Colonic mucosa (tissue), 4 donors: ENCODE results near the gene CLBA1. TPM values are rescaled to one million over a fixed set of nuclear protein-coding genes. Genes with fewer than 3 reads are reported as not detected.

Experiments used
- DNase-seq: peaks from one replicate; pipeline ENCODE4 v3.0.0-alpha.2; 2020
- H3K27ac ChIP-seq: fragments of 200-600 bp; one replicate; pipeline ENCODE4 v1.8.0; 2021
- H3K27me3 ChIP-seq: fragments of 200-600 bp; one replicate; pipeline ENCODE4 v1.8.0; 2021
- H3K36me3 ChIP-seq: fragments of 200-600 bp; one replicate; pipeline ENCODE4 v1.8.0; 2021
- H3K4me1 ChIP-seq: fragments of 200-600 bp; one replicate; pipeline ENCODE4 v1.8.0; 2021; ENCODE audit warnings: mild to moderate bottlenecking
- H3K4me3 ChIP-seq: fragments of 200-600 bp; one replicate; pipeline ENCODE4 v1.8.0; 2021
- H3K9ac ChIP-seq, 2 donors: one replicate each; pipeline ENCODE4 v1.7.0; 2013; ENCODE audit warnings: control low read depth in 2 of 2, low read depth in 2 of 2, low read length in 2 of 2
- H3K9me3 ChIP-seq: fragments of 200-600 bp; one replicate; pipeline ENCODE4 v1.8.0; 2021
- intact Hi-C: fragments of 100-400 bp; cut with DNase I; formaldehyde crosslinking; loops from one replicate; pipeline ENCODE4 v1.14.1; 2022
- total RNA-seq, 2 donors: library from RNA; stranded (reverse); fragmentation: NEBNext Ultra II Directional in 1 of 2; extraction: Animal tissue kit (Norgen Biotek cat#: 25700) in 1 of 2; gene quantifications; one replicate each; pipeline ENCODE4 v1.2.1, GENCODE V29; 2021
- TF ChIP-seq, protein P1 (sequence below): fragments of 200-600 bp; IDR thresholded peaks from one replicate; pipeline ENCODE4 v1.8.0; 2022; ENCODE audit warnings: antibody characterized with exemption, mild to moderate bottlenecking
- donor health status: healthy.
- donor health status: DM: no; HTN: no; CAD: no.
- donor health status: DM: no; HTN: no; CAD: no.

The CLBA1 gene
- total RNA-seq, 2 donors from 2014 or later, result 3.8 TPM

DNA sequence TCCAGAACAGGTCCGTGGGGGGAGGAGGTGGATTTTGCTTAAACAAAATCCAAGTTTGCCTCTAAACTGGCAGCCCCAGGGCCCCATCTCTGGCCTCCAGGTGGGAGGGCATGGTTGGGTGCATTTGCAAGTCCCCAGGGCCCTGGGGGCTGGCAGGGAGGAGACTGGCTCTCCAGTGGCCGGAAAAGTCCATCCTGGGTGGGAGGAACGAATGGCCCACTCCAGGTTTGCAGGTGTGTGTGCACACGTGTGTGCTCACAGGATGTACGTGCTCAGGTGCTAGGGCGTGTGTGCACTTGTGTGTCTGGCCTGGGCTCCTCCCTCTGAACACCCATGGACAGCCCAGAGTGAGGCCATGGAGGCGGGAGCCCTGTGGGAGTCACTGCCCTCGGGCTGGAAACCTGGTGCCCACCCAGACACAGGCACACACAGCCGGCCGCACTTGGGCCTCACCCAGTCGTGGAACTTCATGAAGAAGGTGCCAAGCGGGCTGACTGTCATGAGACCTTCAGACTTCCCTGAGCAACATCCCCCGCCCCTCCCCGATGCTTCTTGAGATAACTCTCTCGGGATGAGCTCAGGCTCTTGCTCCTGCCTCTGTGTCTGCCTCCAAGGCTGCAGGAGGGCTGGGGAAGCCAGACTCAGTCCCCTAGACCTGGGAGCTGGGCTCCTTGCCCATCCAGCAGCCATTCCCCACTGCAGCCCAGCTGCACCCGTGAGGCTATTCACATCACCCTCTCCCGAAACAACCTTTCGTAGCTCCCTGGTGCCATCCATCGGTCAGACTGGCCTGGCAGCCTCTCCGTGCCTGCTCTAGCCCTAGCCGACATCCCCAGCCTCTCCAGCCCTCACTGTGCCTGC, 16.8 kb upstream of the CLBA1 start:
- H3K27ac ChIP-seq, result peak overlapping the region; percentile 1
- intact Hi-C loops, result no loop called here
- H3K9me3 ChIP-seq, result no peaks in the 10 kb centered on the region
- H3K27me3 ChIP-seq, result peaks cover 15% of the 10 kb centered on the region
- TF ChIP-seq, protein P1, sequence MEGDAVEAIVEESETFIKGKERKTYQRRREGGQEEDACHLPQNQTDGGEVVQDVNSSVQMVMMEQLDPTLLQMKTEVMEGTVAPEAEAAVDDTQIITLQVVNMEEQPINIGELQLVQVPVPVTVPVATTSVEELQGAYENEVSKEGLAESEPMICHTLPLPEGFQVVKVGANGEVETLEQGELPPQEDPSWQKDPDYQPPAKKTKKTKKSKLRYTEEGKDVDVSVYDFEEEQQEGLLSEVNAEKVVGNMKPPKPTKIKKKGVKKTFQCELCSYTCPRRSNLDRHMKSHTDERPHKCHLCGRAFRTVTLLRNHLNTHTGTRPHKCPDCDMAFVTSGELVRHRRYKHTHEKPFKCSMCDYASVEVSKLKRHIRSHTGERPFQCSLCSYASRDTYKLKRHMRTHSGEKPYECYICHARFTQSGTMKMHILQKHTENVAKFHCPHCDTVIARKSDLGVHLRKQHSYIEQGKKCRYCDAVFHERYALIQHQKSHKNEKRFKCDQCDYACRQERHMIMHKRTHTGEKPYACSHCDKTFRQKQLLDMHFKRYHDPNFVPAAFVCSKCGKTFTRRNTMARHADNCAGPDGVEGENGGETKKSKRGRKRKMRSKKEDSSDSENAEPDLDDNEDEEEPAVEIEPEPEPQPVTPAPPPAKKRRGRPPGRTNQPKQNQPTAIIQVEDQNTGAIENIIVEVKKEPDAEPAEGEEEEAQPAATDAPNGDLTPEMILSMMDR, result no peak
- H3K4me1 ChIP-seq, result peaks cover 27% of the 10 kb centered on the region
- H3K4me3 ChIP-seq, result no peak overlapping the region
- no peaks in the 10 kb centered on the region for H3K36me3 ChIP-seq
- peak; percentile 60 for DNase-seq
- peak overlapping the region; percentile 15 to 28 for H3K9ac ChIP-seq

DNA sequence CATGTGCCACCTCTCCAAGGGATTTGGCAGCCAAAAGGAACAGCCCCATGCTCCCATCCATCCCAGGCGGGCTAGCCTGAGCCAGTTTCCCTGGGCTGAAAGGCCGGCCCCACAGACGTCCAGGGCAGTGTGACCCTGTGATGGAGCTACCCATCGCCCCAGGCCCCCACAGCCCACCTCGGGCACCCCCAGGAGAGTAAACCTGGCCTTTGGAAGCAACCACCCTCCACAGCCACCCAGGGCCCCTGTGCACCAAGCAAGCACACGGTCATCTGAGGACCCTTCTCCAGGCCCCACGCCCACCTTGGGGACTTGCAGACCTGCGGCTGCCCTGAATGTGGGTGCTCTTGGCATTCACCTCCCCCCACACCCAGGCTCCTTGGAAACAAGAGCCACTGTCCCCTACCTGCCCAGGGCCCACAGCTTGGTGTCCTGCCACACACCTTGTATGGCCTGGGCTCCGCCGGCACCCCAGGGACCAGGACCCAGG, 15.8 kb upstream of the CLBA1 start:
- H3K4me3 ChIP-seq, result no peak overlapping the region
- no peaks in the 10 kb centered on the region for H3K36me3 ChIP-seq
- intact Hi-C loops, result no loop called here
- H3K9ac ChIP-seq, result peak overlapping the region in 1 of 2 donors; percentile 55
- H3K27ac ChIP-seq, result peak overlapping the region; percentile 61
- H3K27me3 ChIP-seq, result peaks cover 15% of the 10 kb centered on the region
- H3K9me3 ChIP-seq, result no peaks in the 10 kb centered on the region
- DNase-seq, result no peak
- TF ChIP-seq, protein P1, result no peak
- peaks cover 27% of the 10 kb centered on the region for H3K4me1 ChIP-seq

DNA sequence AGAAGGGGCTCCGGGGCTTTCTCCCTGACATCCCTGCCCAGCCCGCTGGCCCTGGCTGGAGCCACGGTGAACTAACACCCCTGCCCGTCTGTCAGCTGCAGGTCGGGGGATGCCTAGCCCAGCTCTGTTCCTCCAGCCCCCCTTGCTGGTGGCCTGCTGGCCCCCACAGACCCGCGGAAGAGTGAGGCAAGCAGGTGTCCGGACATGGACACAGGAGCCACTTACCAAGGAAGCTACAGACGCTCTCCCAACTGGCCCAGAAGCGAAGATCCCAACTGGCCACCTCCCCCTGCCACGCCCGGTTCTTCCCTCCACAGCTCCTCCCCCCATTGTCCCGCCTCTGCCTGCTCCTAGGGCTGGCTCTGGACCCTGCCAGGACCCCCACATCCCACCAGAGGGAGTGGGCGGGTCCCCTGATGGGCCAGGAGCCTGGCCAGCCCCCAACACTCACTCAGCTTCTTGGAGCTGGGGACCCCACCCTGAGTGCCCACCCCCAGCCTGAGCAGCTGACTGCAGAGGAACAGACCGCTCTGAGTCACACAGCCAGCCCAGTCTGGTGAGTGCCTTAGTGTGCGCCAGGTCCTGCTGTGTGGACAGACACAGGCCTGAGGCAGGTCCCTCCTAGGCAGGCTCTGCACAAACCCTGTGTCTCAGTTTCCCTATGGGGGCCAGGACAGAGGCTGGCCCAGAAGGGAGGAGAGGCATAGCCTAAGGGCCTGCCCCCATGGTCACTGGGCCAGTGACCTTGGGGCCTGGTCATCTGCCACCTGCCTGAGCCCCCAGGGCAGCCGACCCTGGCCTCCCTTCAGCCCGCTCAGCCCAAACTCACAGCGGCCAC, 15.1 kb upstream of the CLBA1 start:
- peak overlapping the region in 1 of 2 donors; percentile 55 for H3K9ac ChIP-seq
- H3K4me3 ChIP-seq, result no peak overlapping the region
- H3K36me3 ChIP-seq, result no peaks in the 10 kb centered on the region
- no peaks in the 10 kb centered on the region for H3K9me3 ChIP-seq
- intact Hi-C loops, result no loop called here
- TF ChIP-seq, protein P1, result no peak
- peaks cover 15% of the 10 kb centered on the region for H3K27me3 ChIP-seq
- peaks cover 29% of the 10 kb centered on the region for H3K4me1 ChIP-seq
- H3K27ac ChIP-seq, result peak overlapping the region; percentile 61
- peak; percentile 61 for DNase-seq

DNA sequence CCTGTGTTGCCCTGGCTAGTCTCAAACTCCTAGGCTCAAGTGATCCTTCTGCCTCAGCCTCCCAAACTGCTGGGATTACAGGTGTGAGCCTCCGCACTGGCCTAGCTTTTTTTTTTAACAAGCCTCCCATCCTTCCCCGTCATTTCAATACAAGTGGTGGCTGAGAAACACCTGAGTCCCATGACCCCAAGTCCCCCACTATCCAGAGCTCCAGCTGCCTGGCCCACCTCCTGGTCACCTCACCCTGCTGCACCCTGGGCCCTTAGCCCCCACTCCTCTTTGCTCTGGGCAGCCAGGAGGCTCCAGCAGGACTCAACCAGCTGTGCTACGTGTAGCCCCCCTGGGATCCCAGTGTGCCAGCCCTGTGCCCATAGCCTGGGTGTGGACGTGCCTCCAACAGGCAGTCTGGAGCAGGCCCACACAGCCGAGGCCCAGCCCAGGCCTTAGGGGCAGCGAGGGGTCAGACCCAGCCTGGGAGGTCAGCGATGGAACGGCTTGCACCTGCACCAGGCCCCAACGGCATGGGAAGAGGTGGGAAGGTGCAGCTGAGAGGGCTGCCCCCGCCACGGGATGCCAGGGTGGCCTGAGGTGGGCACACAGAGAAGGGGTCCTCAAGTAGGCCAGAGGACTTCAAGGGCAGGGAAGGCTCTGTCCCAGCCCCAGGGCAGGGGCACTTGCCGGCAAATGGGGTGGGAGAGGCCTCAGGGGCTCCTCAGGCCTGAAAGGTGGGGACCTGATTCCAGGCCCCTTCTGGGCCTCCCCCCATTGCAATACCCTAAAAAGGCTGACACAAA, 13.9 kb upstream of the CLBA1 start:
- Histone ChIP-seq H3K27me3 (peaks cover 16% of the 10 kb centered on the region), H3K36me3 (no peaks in the 10 kb centered on the region), H3K27ac (peak overlapping the region; percentile 82), H3K4me1 (peaks cover 39% of the 10 kb centered on the region), H3K9me3 (no peaks in the 10 kb centered on the region), H3K9ac (peak overlapping the region in 1 of 2 donors; percentile 71), H3K4me3 (no peak overlapping the region)
- intact Hi-C loops, result no loop called here
- TF ChIP-seq, protein P1, result no peak
- DNase-seq, result no peak
